Measurements from ENCODE around the gene PDE9A.

- TF ChIP-seq POLR2A (IDR thresholded peaks at IDR 0.05; ENCODE audit: low read depth, low read length) (no peak), TAF1 (IDR thresholded peaks at IDR 0.05; ENCODE audit: low read depth, low read length) (no peak), POU2F2 (IDR thresholded peaks at IDR 0.05; ENCODE audit: low read depth, low read length) (no peak)
Measured at GRCh38 chr21:42746593-42747275, 93.3 kb downstream of the PDE9A start.
